GM19238 (cell line): ENCODE results near the gene ZNF821.
"Not testable (repeated sequence)": the region's sequence is repeated elsewhere in the genome, so short reads cannot be mapped to it uniquely, and the experiment has no call there.

Experiments
- DNase-seq: peaks from one replicate; pipeline ENCODE4 v3.0.0; 2011; ENCODE audit warnings: low spot score; ENCODE audit not compliant: insufficient read length

ZNF821 gene

GRCh38 chr16:71859762-71860521, 24.0 kb downstream of the ZNF821 start:
- no peak for DNase-seq

DNA sequence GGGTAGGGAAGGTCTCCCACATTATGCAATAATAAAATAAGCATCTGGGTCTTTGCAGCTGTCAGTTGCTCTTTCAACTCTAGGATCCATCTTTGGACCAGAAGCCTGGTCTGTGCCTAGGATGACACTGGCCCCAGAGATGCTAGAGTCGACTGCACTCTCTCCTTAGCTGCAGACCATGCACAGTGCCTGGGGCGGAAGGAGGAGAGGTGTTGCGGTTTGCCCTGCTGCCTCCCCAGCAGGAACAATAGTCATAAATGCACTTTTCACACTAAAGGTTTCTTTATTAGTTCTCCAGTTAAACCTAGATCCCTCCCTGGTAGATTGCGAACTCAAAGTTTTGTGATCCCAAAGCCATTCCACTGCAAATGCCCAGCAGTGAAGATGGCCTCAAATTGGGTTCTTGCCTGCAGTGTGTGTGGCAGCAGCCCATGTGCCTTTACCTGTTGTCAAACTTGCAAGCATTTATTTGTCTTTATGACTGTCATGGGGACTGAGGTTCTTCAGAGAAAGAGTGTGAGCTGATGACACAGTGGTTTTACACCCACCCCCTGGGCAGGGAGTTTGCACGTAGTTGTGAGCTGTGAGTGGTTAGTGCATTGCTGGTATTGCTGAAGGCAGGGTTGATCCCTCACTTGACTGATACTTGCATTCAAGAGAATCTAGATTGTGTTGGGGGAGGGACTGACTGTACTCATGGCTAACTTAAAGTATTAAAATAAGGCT, 27.9 kb downstream of the ZNF821 start:
- DNase-seq, result no peak

DNA sequence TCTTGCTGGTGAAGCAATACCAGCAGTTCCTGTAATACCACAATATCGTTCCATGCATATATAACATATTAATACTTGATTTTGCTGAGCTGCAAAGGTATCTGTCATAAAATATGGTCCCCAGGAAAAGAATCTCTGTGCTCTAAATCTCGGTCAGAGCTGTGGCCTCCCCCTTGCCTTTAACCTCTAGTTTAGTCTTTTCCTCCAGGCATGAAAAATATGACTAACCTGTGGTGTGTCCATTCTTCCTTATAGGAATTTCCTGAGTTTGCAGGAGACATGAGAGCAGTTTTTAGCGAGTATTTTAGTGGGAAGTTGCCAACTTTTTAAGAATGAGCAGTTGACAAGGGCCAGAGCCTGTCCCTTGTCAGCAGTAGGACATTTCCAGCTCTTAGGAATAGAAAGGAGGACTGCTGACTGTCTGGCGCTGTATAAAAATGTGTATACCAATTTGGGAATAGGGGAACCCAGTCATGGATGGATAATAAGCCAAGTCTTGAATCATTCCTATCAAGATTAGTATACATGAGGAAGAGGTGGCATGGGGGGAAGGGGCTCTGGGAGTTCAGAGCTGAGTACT, 29.5 kb downstream of the ZNF821 start:
- no peak for DNase-seq

GRCh38 chr16:71853413-71853812, 30.6 kb downstream of the ZNF821 start:
- DNase-seq, result peak; percentile 73

GRCh38 chr16:71852561-71852960, 31.4 kb downstream of the ZNF821 start:
- DNase-seq, result no peak

- no peak for DNase-seq
Measured at GRCh38 chr16:71852158-71852557, 31.8 kb downstream of the ZNF821 start.

DNA sequence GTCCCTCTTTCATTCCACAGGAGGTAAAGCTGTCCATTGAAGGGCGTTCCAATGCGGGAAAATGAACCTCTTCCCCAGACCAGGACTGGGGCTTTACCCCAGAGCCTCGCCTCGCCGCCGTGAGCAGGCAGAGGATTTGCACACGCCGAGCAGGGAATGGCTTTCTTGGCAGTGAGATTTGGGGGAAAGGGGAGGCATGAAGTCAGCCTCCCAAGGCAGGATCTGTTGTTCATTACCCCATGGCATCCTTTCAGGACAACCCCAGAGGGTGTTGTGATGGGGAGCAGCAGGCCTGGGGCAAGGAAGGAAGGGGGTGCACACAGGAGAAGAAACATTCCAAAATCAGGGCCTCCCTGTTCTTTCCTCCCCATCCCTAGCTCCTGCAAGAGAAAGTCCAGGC, 32.2 kb downstream of the ZNF821 start:
- no peak for DNase-seq

GRCh38 chr16:71848622-71849021, 35.4 kb downstream of the ZNF821 start:
- DNase-seq, result no peak

GRCh38 chr16:71847096-71847495, 36.9 kb downstream of the ZNF821 start:
- DNase-seq, result no peak

DNA sequence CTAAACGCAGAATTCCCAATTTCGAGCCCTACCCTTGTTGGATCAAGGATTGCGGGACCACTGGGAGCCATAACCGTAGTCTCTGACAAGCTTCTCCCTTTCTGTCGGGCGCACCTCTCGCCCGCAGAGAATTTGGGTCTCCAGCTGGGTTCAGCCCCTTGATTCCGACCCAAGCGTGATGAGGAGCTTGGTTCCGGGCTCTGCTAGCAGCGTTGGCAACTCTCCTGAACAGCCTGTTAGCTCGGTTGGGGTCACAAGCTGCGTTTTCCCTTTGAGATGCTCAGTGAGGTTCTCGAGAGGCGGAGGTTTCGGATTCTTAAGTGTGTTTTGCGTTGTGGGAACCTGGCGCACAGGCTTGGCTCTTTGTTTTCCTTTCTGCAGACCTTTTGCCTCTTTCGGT, 37.6 kb downstream of the ZNF821 start:
- DNase-seq, result no peak

DNA sequence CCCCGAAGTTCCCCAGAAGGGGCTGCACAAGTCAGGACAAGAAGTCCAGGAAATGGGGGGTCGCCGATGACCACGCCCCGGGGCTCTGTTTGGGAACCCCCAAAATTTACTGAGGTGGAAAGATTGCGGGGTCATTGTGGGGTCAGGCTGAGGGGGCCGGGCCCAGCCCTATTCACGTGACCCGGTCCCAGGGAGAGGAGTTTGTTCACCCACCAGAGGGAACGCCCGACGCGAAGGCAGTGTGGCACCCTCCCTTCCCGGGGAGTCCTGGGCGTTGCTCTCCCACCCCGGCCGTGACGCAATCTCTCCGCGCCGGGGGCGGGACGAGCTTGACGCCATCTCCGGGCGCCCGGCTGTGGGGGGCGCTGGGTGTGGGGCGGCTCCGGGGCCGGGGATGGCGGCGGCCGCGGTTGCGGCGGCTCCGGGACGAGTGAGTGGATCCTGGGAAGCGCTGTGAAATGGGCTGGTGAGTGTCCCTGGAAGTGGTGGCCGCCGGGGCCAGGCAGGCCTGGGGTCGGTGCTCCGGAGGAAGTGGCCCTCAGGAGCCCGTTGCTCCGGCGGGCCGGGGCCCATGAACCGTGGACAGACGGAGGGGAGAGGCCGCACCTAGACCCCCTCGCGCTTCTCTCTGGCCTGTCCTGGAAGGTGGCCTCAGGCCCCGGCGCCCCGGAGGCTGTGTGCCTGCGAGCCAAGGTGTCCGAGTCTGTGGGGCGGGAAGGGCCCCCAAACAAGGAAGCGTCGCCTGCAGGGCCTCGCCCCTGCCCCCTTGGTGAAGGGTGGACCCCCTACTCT, 38.1 kb downstream of the ZNF821 start, which contains the start of gene ATXN1L:
ATXN1L (plus strand) TSS at position 338 of the 792 bp plus-strand sequence. CDS start 3,765 bp downstream, outside the sequence.
- peak; percentile 91 for DNase-seq

DNA sequence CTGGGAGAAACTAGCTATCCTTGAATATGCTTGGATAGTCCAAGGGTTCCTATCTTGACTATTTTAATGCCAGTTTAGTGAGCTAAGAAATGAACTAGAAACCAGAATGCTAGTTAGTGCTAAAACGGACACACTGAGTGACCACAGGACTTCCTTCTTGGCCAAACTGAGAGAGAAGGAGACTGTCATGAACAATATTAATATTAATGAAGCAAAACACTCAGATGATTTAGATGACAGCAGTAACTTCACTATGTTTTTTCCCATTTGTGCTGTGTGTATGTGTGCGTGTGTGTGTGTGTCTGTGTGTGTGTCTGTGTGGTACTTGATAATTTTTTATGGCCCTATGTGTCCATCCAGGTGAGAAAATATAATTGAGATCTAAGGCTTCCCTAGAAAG, 40.4 kb downstream of the ZNF821 start:
- DNase-seq, result no peak

GRCh38 chr16:71840052-71840451, 43.9 kb downstream of the ZNF821 start:
- no peak for DNase-seq

DNA sequence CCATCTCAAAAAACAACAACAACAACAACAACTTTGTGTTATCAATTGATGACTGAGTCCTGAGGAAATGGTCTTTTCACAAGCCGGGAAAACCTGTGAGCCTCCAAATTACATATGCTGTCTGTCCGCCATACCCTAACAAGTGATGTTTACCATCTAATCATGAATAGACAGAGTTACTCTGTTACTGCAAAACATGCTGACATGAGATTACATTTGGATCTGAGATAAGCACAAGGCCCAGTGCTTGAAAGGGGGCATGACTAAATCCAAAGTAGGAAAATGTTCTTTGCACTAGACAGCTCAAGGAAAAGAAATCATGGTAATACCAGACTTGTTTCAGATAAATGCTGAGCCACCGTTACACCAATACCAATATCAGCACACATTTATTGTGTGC, 46.8 kb downstream of the ZNF821 start:
- no peak for DNase-seq

DNA sequence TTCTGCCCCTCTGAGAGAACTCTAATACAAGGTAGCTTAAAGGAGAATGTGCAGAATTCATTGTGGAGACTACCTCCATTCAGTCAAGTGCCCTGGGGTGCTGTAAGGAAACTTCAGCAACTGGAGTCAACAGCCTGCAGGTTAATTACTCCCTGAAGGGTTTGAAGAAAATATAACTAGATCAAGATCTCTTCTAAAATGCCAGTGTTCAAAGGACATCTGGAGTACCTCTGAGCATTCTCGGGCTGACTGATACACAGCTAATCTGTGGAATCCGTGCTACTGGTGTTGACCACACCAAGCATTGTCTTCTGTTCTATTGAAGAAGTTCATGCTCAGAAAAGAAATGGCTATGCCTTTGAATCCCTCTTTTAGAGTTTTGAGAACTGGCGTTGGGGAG, 49.7 kb downstream of the ZNF821 start:
- DNase-seq, result no peak

- DNase-seq, result not testable (repeated sequence)
Measured at GRCh38 chr16:71832112-71832511, 51.9 kb downstream of the ZNF821 start.

DNA sequence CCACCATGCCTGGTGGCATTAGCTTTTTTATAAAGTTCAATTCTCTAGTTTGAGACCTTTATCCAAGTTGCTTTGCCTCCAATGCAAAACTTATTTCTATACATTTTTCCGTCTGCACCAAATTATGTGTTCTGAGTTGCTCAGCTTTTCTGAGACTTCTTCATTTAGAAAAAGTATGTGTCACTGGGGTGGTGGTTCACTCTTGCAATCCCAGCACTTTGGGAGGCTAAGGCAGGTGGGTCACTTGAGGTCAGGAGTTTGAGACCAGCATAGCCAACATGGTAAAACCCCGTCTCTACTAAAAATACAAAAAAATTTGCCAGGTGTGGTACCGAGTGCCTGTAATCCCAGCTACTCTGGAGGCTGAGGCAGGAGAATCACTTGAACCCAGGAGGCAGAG, 52.3 kb downstream of the ZNF821 start:
- not testable (repeated sequence) for DNase-seq

DNA sequence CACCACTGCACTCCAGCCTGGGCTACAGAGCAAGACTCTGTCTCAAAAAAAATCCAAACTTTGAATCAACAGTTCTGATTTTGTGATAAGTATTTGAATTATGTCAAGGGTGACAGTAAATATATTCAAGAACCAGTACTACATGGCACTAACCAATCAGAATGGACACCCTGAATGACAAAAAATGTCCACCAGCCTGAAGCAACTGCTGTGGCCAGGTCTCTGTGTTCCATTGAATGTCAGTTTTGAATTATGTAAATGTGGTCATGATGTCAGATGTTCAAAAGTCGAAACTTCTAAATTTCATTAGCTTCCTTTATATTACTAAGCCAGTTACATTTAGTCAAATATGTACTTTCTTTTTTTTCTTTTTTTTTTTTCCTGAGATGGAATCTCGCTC, 53.6 kb downstream of the ZNF821 start:
- no peak for DNase-seq

GRCh38 chr16:71826533-71827017, 57.4 kb downstream of the ZNF821 start:
- DNase-seq, result no peak

GRCh38 chr16:71817155-71817500, 66.9 kb downstream of the ZNF821 start:
- DNase-seq, result not testable (repeated sequence)

- no peak for DNase-seq
Measured at GRCh38 chr16:71811261-71811803, 72.7 kb downstream of the ZNF821 start.
